WTC11 (cell line): ENCODE measurements around the gene OR4K14.

Experiments
- ARID4B ChIP-seq: sonication (generic); formaldehyde crosslinking; IDR thresholded peaks from 2 replicates; pipeline ENCODE4 v1.8.0; 2023; ENCODE audit warnings: missing genetic modification reagents, mild to moderate bottlenecking, borderline replicate concordance
- ATF6 ChIP-seq: sonication (generic); formaldehyde crosslinking; IDR thresholded peaks from 2 replicates; pipeline ENCODE4 v1.8.1; 2023; ENCODE audit warnings: mild to moderate bottlenecking, missing genetic modification reagents
- CREM ChIP-seq: sonication (generic); formaldehyde crosslinking; IDR thresholded peaks from 2 replicates; pipeline ENCODE4 v1.8.1; 2022; ENCODE audit warnings: mild to moderate bottlenecking, missing genetic modification reagents, moderate library complexity
- CTCF ChIP-seq: fragments of 200-600 bp; IDR thresholded peaks from 2 replicates; pipeline ENCODE4 v1.8.0; 2022; ENCODE audit warnings: antibody characterized with exemption
- ETV6 ChIP-seq: sonication (generic); formaldehyde crosslinking; IDR thresholded peaks from 2 replicates; pipeline ENCODE4 v1.8.1; 2022; ENCODE audit warnings: mild to moderate bottlenecking, missing genetic modification reagents
- FOXP4 ChIP-seq: sonication (generic); formaldehyde crosslinking; IDR thresholded peaks from 2 replicates; pipeline ENCODE4 v1.8.0; 2022; ENCODE audit warnings: mild to moderate bottlenecking, missing genetic modification reagents
- HMGXB4 ChIP-seq: sonication (generic); formaldehyde crosslinking; IDR thresholded peaks from 2 replicates; pipeline ENCODE4 v1.8.1; 2023; ENCODE audit warnings: mild to moderate bottlenecking, moderate library complexity, missing genetic modification reagents
- IRF2 ChIP-seq: sonication (generic); formaldehyde crosslinking; IDR thresholded peaks from 2 replicates; pipeline ENCODE4 v1.8.0; 2022; ENCODE audit warnings: low read depth, missing genetic modification reagents, borderline replicate concordance
- PRDM15 ChIP-seq: sonication (generic); formaldehyde crosslinking; IDR thresholded peaks from 2 replicates; pipeline ENCODE4 v1.8.0; 2022; ENCODE audit warnings: missing genetic modification reagents
- ZBTB21 ChIP-seq: sonication (generic); formaldehyde crosslinking; IDR thresholded peaks from 2 replicates; pipeline ENCODE4 v1.8.1; 2023; ENCODE audit warnings: mild to moderate bottlenecking, missing genetic modification reagents, borderline replicate concordance
- ZNF138 ChIP-seq: sonication (generic); formaldehyde crosslinking; conservative IDR thresholded peaks from 2 replicates; pipeline ENCODE4 v1.8.1; 2022; ENCODE audit warnings: mild to moderate bottlenecking, moderate library complexity, missing genetic modification reagents
- ZNF232 ChIP-seq: sonication (generic); formaldehyde crosslinking; IDR thresholded peaks from 2 replicates; pipeline ENCODE4 v1.8.0; 2022; ENCODE audit warnings: mild to moderate bottlenecking, missing genetic modification reagents
- ZNF512 ChIP-seq: sonication (generic); formaldehyde crosslinking; IDR thresholded peaks from 2 replicates; pipeline ENCODE4 v1.8.1; 2022; ENCODE audit warnings: missing genetic modification reagents, borderline replicate concordance

- TF ChIP-seq ZNF512 (no peak), CTCF (no peak), ZNF138 (no peak), HMGXB4 (CRISPR knock-in tag) (no peak), FOXP4 (no peak), CREM (CRISPR knock-in tag) (no peak), ATF6 (CRISPR knock-in tag) (no peak), IRF2 (no peak), PRDM15 (CRISPR knock-in tag) (no peak), ETV6 (CRISPR knock-in tag) (no peak), ARID4B (no peak), ZBTB21 (no peak), ZNF232 (CRISPR knock-in tag) (no peak)
Measured at GRCh38 chr14:19993438-19993837, 25.7 kb downstream of the OR4K14 start.
